Uterus (tissue), 4 donors: ENCODE results near the gene EFNB1. TPM values are rescaled to one million over a fixed set of nuclear protein-coding genes. Genes with fewer than 3 reads are reported as not detected.

Experiments
- DNase-seq, 2 donors: peaks; one replicate each; pipeline ENCODE4 v3.0.0-alpha.2; 2019 to 2020
- H3K27ac ChIP-seq, 2 donors: fragments of 200-600 bp; sonication (generic); 1 replicate in 1 of 2; 2 replicates in 1 of 2; pipeline ENCODE4 v1.5.1; 2016 to 2018
- H3K27me3 ChIP-seq, 2 donors: fragments of 200-600 bp; sonication (generic); one replicate each; pipeline ENCODE4 v1.5.1; 2018 to 2019; ENCODE audit warnings: control low read depth in 1 of 2
- H3K36me3 ChIP-seq, 2 donors: fragments of 200-600 bp; sonication (generic); one replicate each; pipeline ENCODE4 v1.5.1; 2019; ENCODE audit warnings: control low read depth in 1 of 2
- H3K4me1 ChIP-seq, 2 donors: fragments of 200-600 bp; sonication (generic); one replicate each; pipeline ENCODE4 v1.5.1; 2018 to 2019; ENCODE audit warnings: control low read depth in 1 of 2
- H3K4me3 ChIP-seq, 2 donors: fragments of 200-600 bp; sonication (generic); 1 replicate in 1 of 2; 2 replicates in 1 of 2; pipeline ENCODE4 v1.5.1; 2018 to 2019; ENCODE audit warnings: mild to moderate bottlenecking in 1 of 2
- H3K9me3 ChIP-seq, 2 donors: fragments of 200-600 bp; sonication (generic); one replicate each; pipeline ENCODE4 v1.5.1; 2019; ENCODE audit warnings: control low read depth in 1 of 2
- POLR2A ChIP-seq, 2 donors: fragments of 450-650 bp; IDR thresholded peaks; one replicate each; pipeline ENCODE4 v1.6.1; 2016; ENCODE audit warnings: antibody characterized with exemption in 2 of 2, mild to moderate bottlenecking in 1 of 2, moderate library complexity in 1 of 2
- intact Hi-C: fragments of 100-400 bp; cut with DNase I; formaldehyde crosslinking; loops from one replicate; pipeline ENCODE4 v1.15.1; 2023; ENCODE audit warnings: low total_unique reads
- total RNA-seq, 4 donors: library from RNA; depleted of rRNA in 3 of 4; stranded (reverse); fragments of >200 nt in 3 of 4; gene quantifications; one replicate each; pipeline versions ENCODE4 v1.1.0 to v1.2.4, GENCODE V29; 2014 to 2023
- TF ChIP-seq, protein P1 (sequence below), 4 experiments: fragments of 200-600 bp in 2 of 4; fragments of 450-650 bp in 2 of 4; sonication (generic) in 2 of 4; IDR thresholded peaks; one replicate each; pipeline ENCODE4 v1.5.1; 2016 to 2019; ENCODE audit warnings: antibody characterized with exemption in 4 of 4, mild to moderate bottlenecking in 2 of 4, moderate library complexity in 1 of 4
- donor health status: DM: yes; HTN: yes; CAD: no.

The EFNB1 gene
- total RNA-seq, 4 donors from 2014 or later, result 8.8 to 59.1 (median 28.7) TPM

DNA sequence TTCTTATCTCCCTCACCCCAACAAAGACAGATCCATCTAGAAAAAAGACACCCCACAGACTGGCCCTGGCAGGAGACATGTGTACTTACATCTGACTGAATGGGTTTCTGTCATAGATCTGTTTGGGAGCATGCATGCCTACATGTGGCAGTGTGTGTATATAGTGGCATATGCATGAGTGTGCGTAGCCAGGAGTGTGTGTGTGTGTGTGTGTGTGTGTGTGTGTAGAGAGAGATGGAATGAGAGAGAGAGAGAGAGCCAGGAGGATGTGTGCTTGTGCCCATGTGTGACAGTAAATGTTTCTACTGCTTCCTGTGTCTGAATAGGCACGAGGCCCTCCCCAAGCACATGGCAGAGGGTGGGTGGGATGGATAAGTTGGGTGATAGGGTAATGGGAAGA lies 37.1 kb downstream of the EFNB1 start:
- intact Hi-C loops, result no loop called here
- H3K36me3 ChIP-seq, result no peaks in the 10 kb centered on the region
- DNase-seq, result no peak
- H3K4me3 ChIP-seq, result no peak overlapping the region
- no peak overlapping the region for H3K27ac ChIP-seq
- H3K27me3 ChIP-seq, result no peaks in the 10 kb centered on the region
- H3K9me3 ChIP-seq, result no peaks in the 10 kb centered on the region
- no peaks in the 10 kb centered on the region for H3K4me1 ChIP-seq
- no peak for TF ChIP-seq POLR2A (IDR thresholded peaks at IDR 0.05)
- TF ChIP-seq, protein P1, sequence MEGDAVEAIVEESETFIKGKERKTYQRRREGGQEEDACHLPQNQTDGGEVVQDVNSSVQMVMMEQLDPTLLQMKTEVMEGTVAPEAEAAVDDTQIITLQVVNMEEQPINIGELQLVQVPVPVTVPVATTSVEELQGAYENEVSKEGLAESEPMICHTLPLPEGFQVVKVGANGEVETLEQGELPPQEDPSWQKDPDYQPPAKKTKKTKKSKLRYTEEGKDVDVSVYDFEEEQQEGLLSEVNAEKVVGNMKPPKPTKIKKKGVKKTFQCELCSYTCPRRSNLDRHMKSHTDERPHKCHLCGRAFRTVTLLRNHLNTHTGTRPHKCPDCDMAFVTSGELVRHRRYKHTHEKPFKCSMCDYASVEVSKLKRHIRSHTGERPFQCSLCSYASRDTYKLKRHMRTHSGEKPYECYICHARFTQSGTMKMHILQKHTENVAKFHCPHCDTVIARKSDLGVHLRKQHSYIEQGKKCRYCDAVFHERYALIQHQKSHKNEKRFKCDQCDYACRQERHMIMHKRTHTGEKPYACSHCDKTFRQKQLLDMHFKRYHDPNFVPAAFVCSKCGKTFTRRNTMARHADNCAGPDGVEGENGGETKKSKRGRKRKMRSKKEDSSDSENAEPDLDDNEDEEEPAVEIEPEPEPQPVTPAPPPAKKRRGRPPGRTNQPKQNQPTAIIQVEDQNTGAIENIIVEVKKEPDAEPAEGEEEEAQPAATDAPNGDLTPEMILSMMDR (IDR thresholded peaks at IDR 0.05), result no peak

DNA sequence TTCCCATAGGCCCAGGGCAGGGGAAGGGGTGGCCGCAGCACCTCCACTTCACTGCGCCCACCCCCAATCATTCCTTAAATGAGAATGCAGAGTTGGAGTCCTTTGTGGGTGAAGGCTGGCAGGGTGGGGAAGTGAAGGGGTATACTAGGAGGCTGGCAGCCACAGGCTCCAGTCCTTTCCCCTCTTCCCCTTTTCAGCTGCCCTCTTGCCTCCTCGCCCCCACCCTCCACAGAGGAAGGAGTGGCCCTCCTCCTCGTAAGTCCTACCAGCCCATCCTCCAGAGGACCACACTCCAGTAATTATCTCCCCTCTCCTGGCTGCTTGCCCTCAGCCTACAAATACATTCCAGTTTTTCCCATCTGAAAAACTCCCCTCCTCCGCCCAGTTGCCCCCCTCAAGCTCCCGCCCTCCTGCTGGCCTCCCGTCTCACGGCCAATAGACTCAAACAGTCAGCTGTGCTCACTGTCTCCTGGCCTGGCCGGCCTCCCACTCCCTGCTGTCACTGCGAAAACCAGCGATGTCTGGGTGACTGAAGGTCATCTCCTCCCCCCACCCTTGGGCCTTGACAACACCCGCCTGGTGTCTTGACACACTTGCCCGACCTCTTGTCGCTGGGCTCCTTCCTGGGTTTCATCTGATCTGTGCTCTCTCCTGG lies 38.8 kb downstream of the EFNB1 start:
- no peaks in the 10 kb centered on the region for H3K36me3 ChIP-seq
- H3K27me3 ChIP-seq, result no peaks in the 10 kb centered on the region
- intact Hi-C loops, result no loop called here
- H3K9me3 ChIP-seq, result no peaks in the 10 kb centered on the region
- no peaks in the 10 kb centered on the region for H3K4me1 ChIP-seq
- no peak overlapping the region for H3K4me3 ChIP-seq
- TF ChIP-seq, protein P1 (IDR thresholded peaks at IDR 0.05), result no peak
- no peak for TF ChIP-seq POLR2A (IDR thresholded peaks at IDR 0.05)
- DNase-seq, result no peak
- H3K27ac ChIP-seq, result no peak overlapping the region

DNA sequence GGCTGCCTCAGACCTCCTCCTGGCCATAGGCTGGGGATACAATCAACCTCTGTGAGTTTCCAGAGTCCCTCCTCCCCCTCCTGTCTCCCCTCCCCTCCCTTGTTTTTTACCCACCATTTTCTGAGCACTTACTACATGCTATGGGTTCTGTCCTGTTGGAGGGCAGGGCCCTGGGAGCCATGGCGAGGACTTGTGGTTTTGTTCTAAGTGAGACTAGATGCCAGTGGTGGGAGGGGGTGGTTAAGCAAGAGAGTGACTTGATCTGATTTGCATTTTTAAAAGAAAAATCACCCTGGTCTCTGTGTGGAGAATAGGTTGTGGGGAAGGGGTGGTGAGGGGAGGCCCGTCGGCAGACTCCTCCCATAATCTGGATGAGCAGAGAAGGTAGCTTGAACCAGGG lies 39.5 kb downstream of the EFNB1 start:
- no peaks in the 10 kb centered on the region for H3K9me3 ChIP-seq
- H3K4me1 ChIP-seq, result no peaks in the 10 kb centered on the region
- intact Hi-C loops, result no loop called here
- no peaks in the 10 kb centered on the region for H3K27me3 ChIP-seq
- H3K4me3 ChIP-seq, result no peak overlapping the region
- DNase-seq, result no peak
- no peaks in the 10 kb centered on the region for H3K36me3 ChIP-seq
- no peak for TF ChIP-seq POLR2A (IDR thresholded peaks at IDR 0.05)
- TF ChIP-seq, protein P1 (IDR thresholded peaks at IDR 0.05), result no peak
- H3K27ac ChIP-seq, result no peak overlapping the region

DNA sequence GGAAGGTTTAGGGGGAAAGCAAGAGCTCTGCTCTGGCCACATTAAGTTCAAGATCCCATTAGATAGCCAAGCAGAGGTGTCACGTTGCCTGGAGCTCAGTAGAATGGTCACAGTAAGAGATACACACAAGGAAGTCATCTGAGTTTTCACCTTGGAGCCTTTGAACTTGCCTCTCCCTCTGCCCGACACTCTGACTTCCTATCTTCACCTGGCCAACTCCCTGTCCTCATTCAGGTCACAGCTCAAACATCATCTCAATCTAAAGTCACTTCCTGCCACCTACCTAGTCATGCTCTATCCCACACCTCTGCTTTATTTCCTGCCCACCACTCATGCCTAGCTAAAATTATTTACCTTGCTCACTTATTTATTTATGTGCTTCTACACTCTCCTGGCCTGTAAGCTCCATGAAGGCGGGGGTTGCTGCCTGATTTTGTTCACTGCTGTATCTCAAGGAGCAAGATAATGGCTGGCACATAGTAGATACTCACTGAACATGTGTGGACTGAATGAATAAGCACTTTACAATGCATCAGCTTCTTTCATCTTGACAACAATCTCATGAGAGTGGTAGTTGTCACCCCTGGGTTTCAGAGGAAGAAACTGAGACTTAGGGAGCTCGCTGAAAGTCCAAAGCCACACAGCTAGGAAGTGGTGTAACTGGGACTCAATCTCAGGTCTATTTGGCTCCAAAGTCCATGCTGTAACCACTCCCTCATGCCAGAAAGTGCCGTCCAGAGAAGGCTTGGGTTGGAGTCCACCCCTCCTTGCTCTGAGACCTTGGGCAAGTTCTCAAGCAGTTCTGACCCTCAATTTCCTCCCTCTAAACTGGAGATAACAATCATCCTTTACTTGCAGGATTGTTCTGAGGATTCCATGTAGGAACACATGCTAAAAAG lies 40.3 kb downstream of the EFNB1 start:
- TF ChIP-seq, protein P1 (IDR thresholded peaks at IDR 0.05), result no peak
- TF ChIP-seq POLR2A (IDR thresholded peaks at IDR 0.05), result no peak
- no peak for DNase-seq
- H3K9me3 ChIP-seq, result no peaks in the 10 kb centered on the region
- no peak overlapping the region for H3K27ac ChIP-seq
- H3K4me1 ChIP-seq, result no peaks in the 10 kb centered on the region
- H3K36me3 ChIP-seq, result no peaks in the 10 kb centered on the region
- H3K4me3 ChIP-seq, result no peak overlapping the region
- H3K27me3 ChIP-seq, result no peaks in the 10 kb centered on the region
- intact Hi-C loops, result no loop called here

DNA sequence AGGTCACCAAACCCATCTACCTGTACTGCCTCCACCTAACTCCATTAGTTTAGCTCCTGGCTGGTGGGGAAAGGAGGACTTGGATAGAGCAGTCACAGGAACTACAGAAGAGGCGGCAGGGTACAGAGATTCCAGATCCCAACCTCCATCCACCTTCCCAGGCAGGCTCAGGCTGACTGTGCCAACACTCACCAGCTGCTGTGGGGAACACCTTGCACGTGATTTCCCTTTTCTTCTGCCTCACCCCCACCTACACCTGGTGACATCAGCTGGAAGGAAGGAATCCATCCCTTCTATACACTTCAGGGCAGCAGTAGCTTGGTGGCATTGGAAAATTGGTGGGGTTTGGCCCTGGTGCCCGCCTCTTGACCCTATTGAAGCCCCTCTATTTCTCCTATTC lies 41.5 kb downstream of the EFNB1 start:
- DNase-seq, result no peak
- intact Hi-C loops, result no loop called here
- no peaks in the 10 kb centered on the region for H3K27me3 ChIP-seq

More for the DNA sequence above, 41.5 kb downstream of the EFNB1 start:
- no peak for TF ChIP-seq POLR2A (IDR thresholded peaks at IDR 0.05)
- TF ChIP-seq, protein P1 (IDR thresholded peaks at IDR 0.05), result no peak
- Histone ChIP-seq H3K27ac (no peak overlapping the region), H3K9me3 (no peaks in the 10 kb centered on the region), H3K4me3 (no peak overlapping the region), H3K4me1 (no peaks in the 10 kb centered on the region), H3K36me3 (no peaks in the 10 kb centered on the region)
